ENCODE data around the gene ISG15. TPM values are rescaled to one million over a fixed set of nuclear protein-coding genes. Genes with fewer than 3 reads are reported as not detected.
A peak's percentile ranks its signal among the peaks of the same experiment; 100 is the strongest.

ISG15 gene
- total and polyA plus RNA-seq, 9 of the 15 experiments (the other 6 are each of a cell fraction or from before 2014, with no cell fraction given), result 0.40 to 58.3 (median 12.2) TPM

DNA sequence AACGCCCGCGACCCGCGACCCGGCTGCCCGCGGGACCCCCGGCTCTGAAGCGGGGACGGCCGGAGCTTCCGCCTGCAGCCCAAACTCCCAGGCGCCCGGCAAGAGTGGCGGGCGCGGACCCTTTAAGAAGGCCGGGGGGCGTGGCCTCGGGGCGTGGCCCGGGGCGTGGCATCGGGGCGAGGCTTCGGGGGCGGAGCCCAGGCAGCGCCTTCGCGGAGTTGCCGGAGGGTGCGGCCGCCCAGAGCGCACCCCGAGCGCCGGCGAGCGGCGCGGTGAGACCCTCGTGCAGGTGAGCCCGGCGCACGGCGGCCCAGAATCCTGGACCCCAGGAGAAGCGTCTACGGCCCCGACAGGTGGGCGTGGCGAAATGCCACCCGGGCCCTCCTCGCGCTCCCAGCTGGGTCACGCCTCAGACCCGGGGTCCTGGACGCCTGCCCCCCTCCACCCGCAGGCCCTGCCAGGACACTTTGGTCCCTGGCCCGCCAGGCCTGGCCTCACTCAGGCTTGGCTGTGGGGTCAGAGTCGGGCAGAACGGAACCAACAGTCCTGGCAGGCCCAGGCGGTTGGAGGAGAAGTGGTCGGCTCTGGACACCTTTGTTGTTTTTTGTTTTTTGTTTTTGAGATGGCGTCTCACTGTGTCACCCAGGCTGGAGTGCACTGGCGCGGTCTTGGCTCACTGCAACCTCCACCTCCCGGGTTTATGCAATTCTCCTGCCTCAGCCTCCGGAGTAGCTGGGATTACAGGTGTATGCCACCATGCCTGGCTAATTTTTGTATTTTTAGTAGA, 46.4 kb downstream of the ISG15 start (continued):
- TF ChIP-seq THRB (CRISPR knock-in tag; conservative IDR thresholded peaks at IDR 0.05) (no peak), ZNF274 (IDR thresholded peaks at IDR 0.05; ENCODE audit: borderline replicate concordance, low read depth, low read length) (no peak), NCOA2 (IDR thresholded peaks at IDR 0.05; ENCODE audit: partially characterized antibody in 2 of 2) (no peak), ZSCAN32 (CRISPR knock-in tag; IDR thresholded peaks at IDR 0.05) (no peak), SRSF3 (IDR thresholded peaks at IDR 0.05; ENCODE audit: insufficient read depth, low read length) (no peak), DNMT1 (IDR thresholded peaks at IDR 0.05) (no peak), GATAD2B (IDR thresholded peaks at IDR 0.05; ENCODE audit: borderline replicate concordance) (0 out of 2 replicates have a peak, but pooled peaks have one; percentile 55), RBM14 (IDR thresholded peaks at IDR 0.05; ENCODE audit: borderline replicate concordance, insufficient read depth, low read depth, low read length) (no peak), LCOR (CRISPR knock-in tag; IDR thresholded peaks at IDR 0.05) (peak; percentile 56; the same call in 1 of the 2 replicates), NFE2 (IDR thresholded peaks at IDR 0.05; ENCODE audit: low read depth) (no peak), THRA (IDR thresholded peaks at IDR 0.05) (no peak), E4F1 (CRISPR knock-in tag; IDR thresholded peaks at IDR 0.05; ENCODE audit: borderline replicate concordance) (no peak), MAZ (CRISPR knock-in tag; conservative IDR thresholded peaks at IDR 0.05 in 1 of 2, IDR thresholded peaks at IDR 0.05 in 1 of 2) (peak in 1 of 2 experiments; percentile 79; a peak in 3 of 4 replicates), ZNF24 (IDR thresholded peaks at IDR 0.05) (no peak), MECOM (CRISPR knock-in tag; IDR thresholded peaks at IDR 0.05) (no peak), BRD9 (IDR thresholded peaks at IDR 0.05; ENCODE audit: low read depth, partially characterized antibody) (no peak)
- TF ChIP-seq, protein P1, sequence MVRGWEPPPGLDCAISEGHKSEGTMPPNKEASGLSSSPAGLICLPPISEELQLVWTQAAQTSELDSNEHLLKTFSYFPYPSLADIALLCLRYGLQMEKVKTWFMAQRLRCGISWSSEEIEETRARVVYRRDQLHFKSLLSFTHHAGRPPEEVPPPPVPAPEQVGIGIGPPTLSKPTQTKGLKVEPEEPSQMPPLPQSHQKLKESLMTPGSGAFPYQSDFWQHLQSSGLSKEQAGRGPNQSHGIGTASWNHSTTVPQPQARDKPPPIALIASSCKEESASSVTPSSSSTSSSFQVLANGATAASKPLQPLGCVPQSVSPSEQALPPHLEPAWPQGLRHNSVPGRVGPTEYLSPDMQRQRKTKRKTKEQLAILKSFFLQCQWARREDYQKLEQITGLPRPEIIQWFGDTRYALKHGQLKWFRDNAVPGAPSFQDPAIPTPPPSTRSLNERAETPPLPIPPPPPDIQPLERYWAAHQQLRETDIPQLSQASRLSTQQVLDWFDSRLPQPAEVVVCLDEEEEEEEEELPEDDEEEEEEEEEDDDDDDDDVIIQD (CRISPR knock-in tag; IDR thresholded peaks at IDR 0.05), result no peak
- TF ChIP-seq, protein P2, sequence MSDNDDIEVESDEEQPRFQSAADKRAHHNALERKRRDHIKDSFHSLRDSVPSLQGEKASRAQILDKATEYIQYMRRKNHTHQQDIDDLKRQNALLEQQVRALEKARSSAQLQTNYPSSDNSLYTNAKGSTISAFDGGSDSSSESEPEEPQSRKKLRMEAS (CRISPR knock-in tag; IDR thresholded peaks at IDR 0.05), result peak; percentile 34; the same call in 1 of the 2 replicates
